ENCODE measurements around the gene WAC. TPM values are rescaled to one million over a fixed set of nuclear protein-coding genes. Genes with fewer than 3 reads are reported as not detected.
A peak's percentile ranks its signal among the peaks of the same experiment; 100 is the strongest.

Gene WAC
- total and polyA plus RNA-seq, 4 donors: 27.0 to 227 (median 60.2) TPM

DNA sequence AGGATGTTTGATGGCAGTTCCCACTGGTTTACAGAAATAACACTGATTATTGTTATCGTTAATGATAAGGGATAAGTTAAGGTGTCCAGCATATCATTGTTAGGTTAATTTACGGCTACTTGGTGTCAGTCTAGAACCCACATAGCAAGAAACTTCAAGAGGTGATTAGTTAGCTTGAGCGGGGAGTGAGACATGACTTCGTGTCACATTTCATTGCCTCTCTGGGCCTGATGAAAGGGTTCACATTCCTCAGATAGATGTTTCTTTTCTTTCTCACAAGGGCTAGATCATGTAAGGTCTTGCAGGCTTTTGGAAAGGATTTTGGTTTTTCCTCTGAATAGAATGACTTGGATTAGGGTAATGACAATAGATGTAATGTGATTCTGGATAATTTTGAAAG is 26.7 kb downstream of the WAC start:
- peak overlapping the region in 1 of 2 donors; percentile 27 for H3K27ac ChIP-seq (ENCODE audit: low read depth in 1 of 2, low read length in 1 of 2)
- no peaks in the 10 kb centered on the region for H3K27me3 ChIP-seq (ENCODE audit: control insufficient read depth in 3 of 3, insufficient read depth in 3 of 3, low read length in 2 of 3)
- H3K9ac ChIP-seq (ENCODE audit: insufficient read depth in 1 of 2, low read length in 2 of 2): no peak overlapping the region
- DNase-seq (no peak), ATAC-seq (ENCODE audit: insufficient read depth, low FRiP score) (no peak)
- TF ChIP-seq, protein P1, sequence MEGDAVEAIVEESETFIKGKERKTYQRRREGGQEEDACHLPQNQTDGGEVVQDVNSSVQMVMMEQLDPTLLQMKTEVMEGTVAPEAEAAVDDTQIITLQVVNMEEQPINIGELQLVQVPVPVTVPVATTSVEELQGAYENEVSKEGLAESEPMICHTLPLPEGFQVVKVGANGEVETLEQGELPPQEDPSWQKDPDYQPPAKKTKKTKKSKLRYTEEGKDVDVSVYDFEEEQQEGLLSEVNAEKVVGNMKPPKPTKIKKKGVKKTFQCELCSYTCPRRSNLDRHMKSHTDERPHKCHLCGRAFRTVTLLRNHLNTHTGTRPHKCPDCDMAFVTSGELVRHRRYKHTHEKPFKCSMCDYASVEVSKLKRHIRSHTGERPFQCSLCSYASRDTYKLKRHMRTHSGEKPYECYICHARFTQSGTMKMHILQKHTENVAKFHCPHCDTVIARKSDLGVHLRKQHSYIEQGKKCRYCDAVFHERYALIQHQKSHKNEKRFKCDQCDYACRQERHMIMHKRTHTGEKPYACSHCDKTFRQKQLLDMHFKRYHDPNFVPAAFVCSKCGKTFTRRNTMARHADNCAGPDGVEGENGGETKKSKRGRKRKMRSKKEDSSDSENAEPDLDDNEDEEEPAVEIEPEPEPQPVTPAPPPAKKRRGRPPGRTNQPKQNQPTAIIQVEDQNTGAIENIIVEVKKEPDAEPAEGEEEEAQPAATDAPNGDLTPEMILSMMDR (IDR thresholded peaks at IDR 0.05; ENCODE audit: control extremely low read depth, extremely low read depth): no peak
- WGBS, 2 donors: 73 to 88% methylated on average over 4 of the region's 4 CpGs
- peaks cover 0 to 21% (median 11%) of the 10 kb centered on the region in 4 donors for H3K36me3 ChIP-seq (ENCODE audit: control insufficient read depth in 4 of 4, insufficient read depth in 4 of 4, low read length in 4 of 4)
- H3K4me3 ChIP-seq: no peak overlapping the region
- H3K9me3 ChIP-seq (ENCODE audit: control insufficient read depth in 4 of 4, insufficient read depth in 3 of 4, low read length in 3 of 4): no peaks in the 10 kb centered on the region
- peaks cover 9 to 53% (median 11%) of the 10 kb centered on the region in 5 donors for H3K4me1 ChIP-seq (ENCODE audit: control insufficient read depth in 5 of 5, insufficient read depth in 5 of 5, low read length in 5 of 5)

DNA sequence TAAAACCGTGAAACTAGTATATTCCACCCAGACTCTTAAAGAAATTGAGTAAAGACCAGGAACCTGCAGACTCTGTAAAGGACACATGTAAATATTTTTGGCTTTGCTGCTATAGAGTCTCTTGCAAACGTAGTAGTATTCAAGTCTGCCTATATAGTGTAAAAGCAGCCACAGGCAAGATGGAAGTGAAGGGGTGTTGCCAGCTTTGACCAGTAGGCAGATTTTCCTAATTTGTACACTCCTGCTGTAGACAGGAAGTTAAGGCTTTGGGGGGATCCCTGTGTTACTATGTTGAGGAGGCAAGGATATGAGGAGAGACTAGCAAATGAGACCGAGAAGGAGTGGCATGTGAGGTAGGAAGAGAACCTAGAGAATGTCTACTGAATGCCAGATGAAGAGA is 27.7 kb downstream of the WAC start:
- DNase-seq (no peak), ATAC-seq (ENCODE audit: insufficient read depth, low FRiP score) (no peak)
- Histone ChIP-seq H3K4me3 (no peak overlapping the region), H3K36me3 (ENCODE audit: control insufficient read depth in 4 of 4, insufficient read depth in 4 of 4, low read length in 4 of 4) (peaks cover 0 to 14% (median 8%) of the 10 kb centered on the region in 4 donors), H3K27ac (ENCODE audit: low read depth in 1 of 2, low read length in 1 of 2) (no peak overlapping the region), H3K9me3 (ENCODE audit: control insufficient read depth in 4 of 4, insufficient read depth in 3 of 4, low read length in 3 of 4) (no peaks in the 10 kb centered on the region), H3K4me1 (ENCODE audit: control insufficient read depth in 5 of 5, insufficient read depth in 5 of 5, low read length in 5 of 5) (peaks cover 6 to 50% (median 12%) of the 10 kb centered on the region in 5 donors), H3K27me3 (ENCODE audit: control insufficient read depth in 3 of 3, insufficient read depth in 3 of 3, low read length in 2 of 3) (no peaks in the 10 kb centered on the region), H3K9ac (ENCODE audit: insufficient read depth in 1 of 2, low read length in 2 of 2) (no peak overlapping the region)
- WGBS, 2 donors: 91 to 94% methylated on average over 3 of the region's 3 CpGs
- TF ChIP-seq, protein P1 (IDR thresholded peaks at IDR 0.05; ENCODE audit: control extremely low read depth, extremely low read depth): no peak

- no peak overlapping the region for H3K27ac ChIP-seq (ENCODE audit: low read depth in 1 of 2, low read length in 1 of 2)
- WGBS, 2 donors: 94 to 95% methylated on average over 10 of the region's 10 CpGs
Observed at GRCh38 chr10:28561531-28561930, 28.6 kb downstream of the WAC start.

More at GRCh38 chr10:28561531-28561930, 28.6 kb downstream of the WAC start:
- no peak overlapping the region for H3K4me3 ChIP-seq
- TF ChIP-seq, protein P1 (IDR thresholded peaks at IDR 0.05; ENCODE audit: control extremely low read depth, extremely low read depth): no peak
- ATAC-seq (ENCODE audit: insufficient read depth, low FRiP score): no peak
- peaks cover 6 to 45% (median 15%) of the 10 kb centered on the region in 5 donors for H3K4me1 ChIP-seq (ENCODE audit: control insufficient read depth in 5 of 5, insufficient read depth in 5 of 5, low read length in 5 of 5)
- H3K36me3 ChIP-seq (ENCODE audit: control insufficient read depth in 4 of 4, insufficient read depth in 4 of 4, low read length in 4 of 4): peaks cover 0 to 9% (median 6%) of the 10 kb centered on the region in 4 donors
- no peaks in the 10 kb centered on the region for H3K27me3 ChIP-seq (ENCODE audit: control insufficient read depth in 3 of 3, insufficient read depth in 3 of 3, low read length in 2 of 3)
- H3K9me3 ChIP-seq (ENCODE audit: control insufficient read depth in 4 of 4, insufficient read depth in 3 of 4, low read length in 3 of 4): no peaks in the 10 kb centered on the region
- DNase-seq: no peak
- no peak overlapping the region for H3K9ac ChIP-seq (ENCODE audit: insufficient read depth in 1 of 2, low read length in 2 of 2)
